GM18499 (cell line): ENCODE results near the gene CACNA2D3.

Experiments used
- ATAC-seq: cut with Tn5 transposase; IDR thresholded peaks from one replicate; pipeline ENCODE4 v1.9.1; 2021; ENCODE audit warnings: moderate number of reproducible peaks; ENCODE audit not compliant: insufficient read depth, unreplicated experiment

CACNA2D3 gene

GRCh38 chr3:54696313-54696712 lies 574.0 kb downstream of the CACNA2D3 start:
- no peak for ATAC-seq

DNA sequence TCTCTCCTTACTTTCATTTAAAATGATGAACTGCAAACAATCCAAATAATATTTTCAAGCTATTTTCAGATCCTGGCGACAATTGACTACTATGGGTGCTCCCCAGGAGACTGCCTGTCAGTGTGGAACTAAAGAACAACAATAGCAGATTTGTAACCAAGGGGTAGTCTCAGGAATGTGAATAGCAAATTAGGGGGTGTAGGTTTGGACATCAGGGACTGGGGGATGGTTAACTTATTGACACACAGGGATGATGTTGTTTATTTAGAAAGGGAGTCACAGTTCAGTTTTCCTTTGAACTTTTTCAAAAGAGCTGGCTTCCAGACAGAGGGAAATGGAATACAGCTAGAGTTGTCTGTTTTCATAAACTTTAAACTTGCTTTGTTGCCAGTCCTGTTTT lies 575.7 kb downstream of the CACNA2D3 start:
- no peak for ATAC-seq

GRCh38 chr3:54703923-54704322 lies 581.6 kb downstream of the CACNA2D3 start:
- ATAC-seq, result no peak

GRCh38 chr3:54705730-54706129 lies 583.4 kb downstream of the CACNA2D3 start:
- no peak for ATAC-seq

DNA sequence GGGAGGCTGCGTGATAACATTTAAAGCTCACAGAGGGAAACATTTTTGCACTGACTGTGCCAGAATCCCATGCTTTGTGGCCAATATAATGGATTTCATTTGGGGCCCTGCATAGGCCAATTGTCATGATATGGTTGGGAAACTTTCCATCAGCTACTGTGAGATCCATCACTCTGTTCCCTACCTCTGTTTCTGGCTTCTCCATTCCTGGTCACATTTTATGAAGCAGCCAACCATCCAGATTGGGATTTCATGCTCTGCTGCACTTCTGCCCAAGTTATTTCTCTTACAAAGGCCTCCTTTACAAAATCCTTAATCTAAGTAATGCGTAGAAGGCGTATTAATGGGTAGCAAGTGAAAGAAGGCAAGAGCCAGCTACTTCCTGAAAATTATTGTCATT lies 584.4 kb downstream of the CACNA2D3 start:
- ATAC-seq, result no peak

- ATAC-seq, result no peak
These were observed 587.4 kb downstream of the CACNA2D3 start for GRCh38 chr3:54709785-54710184.

GRCh38 chr3:54710954-54711353 lies 588.6 kb downstream of the CACNA2D3 start:
- no peak for ATAC-seq

DNA sequence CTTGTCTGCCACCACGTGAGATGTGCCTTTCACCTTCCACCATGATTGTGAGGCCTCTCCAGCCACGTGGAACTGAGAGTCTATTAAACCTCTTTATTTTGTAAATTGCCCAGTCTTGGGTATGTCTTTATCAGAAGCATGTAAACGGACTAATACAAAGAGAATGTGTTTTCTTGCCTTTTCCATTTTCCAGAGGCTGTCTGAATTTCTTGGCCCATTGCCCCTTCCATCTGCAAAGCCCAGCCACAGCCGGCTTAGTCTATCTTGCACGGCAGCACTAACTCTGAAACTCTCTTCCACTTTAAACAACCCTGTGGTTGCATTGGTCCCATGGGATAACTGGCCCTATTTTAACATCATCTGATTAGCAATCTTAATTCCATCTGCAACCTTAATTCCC lies 590.2 kb downstream of the CACNA2D3 start:
- no peak for ATAC-seq

- ATAC-seq, result no peak
These were observed 590.7 kb downstream of the CACNA2D3 start for GRCh38 chr3:54713031-54713430.

- ATAC-seq, result no peak
These were observed 591.1 kb downstream of the CACNA2D3 start for GRCh38 chr3:54713455-54713854.

DNA sequence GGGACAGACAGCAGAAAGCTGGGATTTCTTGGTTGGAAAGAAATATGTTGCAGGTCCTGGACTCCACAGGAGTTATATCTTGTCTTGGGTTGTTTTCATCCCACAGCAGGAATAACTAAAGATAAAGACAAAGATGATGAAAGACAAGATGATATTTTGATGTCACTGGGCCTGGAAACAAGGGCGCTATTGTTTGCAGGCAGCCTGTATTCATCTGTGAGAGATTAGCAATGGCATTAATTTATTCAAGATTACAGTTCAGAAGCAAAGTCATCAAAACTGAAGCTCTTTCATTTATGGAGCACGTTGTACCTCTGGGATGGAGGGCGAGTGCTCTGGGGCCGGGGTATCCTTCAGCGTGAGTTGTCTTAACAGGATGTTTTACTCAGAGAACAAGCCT lies 591.7 kb downstream of the CACNA2D3 start:
- no peak for ATAC-seq

- ATAC-seq, result no peak
These were observed 595.2 kb downstream of the CACNA2D3 start for GRCh38 chr3:54717506-54717905.

- ATAC-seq, result no peak
These were observed 597.6 kb downstream of the CACNA2D3 start for GRCh38 chr3:54719914-54720313.

DNA sequence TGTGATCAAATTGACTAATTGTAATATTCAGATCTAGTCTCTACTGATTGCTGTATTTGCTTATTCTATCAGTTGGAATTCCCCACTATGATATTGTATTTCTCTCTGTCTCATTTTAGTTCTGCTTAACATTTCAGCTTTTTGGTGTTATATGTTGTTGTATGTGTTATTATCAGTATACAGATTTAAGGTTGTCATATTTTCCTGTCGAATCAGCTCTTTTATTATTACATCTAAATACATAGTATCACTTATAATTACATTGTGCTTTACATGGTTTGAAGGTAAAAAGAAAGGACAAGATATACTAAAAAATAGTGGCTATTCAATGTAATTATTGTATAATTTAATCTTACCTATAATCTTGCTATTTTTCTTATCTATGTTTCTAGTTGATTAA lies 598.3 kb downstream of the CACNA2D3 start:
- ATAC-seq, result no peak

GRCh38 chr3:54731732-54732445 lies 609.5 kb downstream of the CACNA2D3 start:
- ATAC-seq, result no peak

- ATAC-seq, result no peak
These were observed 611.0 kb downstream of the CACNA2D3 start for GRCh38 chr3:54733106-54734006.

DNA sequence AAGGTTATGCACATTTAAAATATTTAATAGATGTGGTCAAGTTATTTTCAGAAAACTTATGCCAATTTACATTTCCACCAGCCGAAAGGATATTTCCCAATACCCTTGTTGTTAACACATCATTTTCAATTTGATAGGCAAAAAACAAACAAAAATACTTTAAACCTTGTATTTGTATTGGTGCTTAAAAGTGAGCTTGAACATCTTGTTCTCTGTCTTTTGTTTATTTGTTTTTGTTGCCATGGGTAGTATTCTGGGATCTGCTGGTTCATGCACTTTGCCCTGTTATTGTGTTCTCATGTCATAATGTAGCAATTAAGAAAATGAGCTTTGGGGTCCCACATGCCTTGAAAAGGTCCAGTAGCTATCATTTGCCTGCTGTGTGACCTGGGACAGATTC lies 614.1 kb downstream of the CACNA2D3 start:
- ATAC-seq, result no peak

DNA sequence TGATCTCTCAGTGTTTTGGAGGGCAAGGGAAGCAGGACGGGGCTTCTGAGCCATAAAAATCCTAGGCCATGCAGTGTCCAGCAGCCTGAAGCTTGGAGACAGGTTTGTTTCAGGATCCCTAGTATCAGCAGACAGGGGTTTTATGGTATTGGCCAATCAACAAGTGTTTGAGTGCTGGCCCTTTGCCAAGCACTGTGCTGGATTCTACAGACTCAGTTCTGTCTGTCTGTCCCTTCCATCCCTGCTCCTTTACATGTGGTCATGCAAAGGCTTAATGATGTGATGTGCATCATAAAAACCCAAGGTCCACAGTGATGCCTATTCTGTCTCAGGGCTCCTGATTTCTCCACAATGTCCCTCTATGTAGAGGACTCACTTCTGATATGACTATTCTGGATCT lies 621.4 kb downstream of the CACNA2D3 start:
- ATAC-seq, result no peak

DNA sequence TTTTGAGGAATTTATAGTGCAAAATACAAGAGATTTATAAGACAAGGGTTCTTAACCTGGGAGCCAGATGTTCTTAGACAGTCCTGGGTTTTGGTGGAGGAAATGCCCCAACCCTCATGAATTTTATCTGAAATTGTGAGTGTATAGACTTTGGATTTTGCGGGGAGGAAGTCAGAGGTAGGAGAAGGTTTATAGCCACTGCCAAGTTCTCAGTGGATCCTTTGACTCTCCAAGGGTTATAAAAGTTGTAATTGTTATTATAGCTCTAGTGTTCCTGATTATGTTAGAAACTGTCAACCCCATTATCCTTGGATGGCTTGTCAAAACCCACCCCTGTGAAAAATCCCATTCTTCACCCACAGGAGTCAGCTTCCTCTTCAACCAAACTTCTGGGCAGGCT lies 621.9 kb downstream of the CACNA2D3 start:
- no peak for ATAC-seq

DNA sequence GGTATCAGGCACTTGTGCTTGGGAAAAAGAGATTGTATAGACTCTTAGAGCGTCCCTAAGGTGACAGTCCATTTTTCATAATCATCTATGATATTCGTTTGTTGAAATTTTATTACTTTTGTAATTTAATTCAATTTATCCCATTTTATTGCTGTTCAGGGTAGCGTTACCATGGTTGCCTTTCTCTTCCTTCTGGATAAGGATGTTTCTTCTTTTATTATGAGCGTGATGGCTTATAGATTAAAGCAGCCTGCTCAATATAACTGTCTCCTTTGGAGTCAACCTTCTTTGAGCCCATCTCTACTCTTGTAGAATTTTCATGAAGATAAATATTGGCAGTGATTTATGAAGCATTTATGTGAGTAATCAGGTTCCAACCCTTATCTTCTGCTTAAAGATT lies 623.5 kb downstream of the CACNA2D3 start:
- no peak for ATAC-seq

DNA sequence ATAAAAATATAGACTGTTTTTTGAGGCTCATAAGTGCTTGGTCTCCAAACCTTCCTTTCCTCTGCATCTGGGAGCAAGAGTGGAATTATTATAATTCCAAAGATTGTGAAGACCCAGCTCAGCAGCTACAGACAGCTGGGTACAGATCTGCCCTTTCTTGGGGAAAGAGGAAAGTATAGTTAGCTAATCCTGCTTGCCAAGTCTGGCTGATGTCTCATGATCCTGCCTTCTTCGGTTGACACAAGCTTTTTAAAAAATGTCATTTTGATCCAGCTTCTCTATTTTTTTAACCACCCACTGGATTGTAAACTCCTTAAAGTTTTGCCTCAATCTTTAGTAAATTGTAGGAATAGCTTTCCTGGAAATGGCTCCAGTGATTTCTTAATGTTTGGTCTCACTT lies 624.4 kb downstream of the CACNA2D3 start:
- no peak for ATAC-seq

DNA sequence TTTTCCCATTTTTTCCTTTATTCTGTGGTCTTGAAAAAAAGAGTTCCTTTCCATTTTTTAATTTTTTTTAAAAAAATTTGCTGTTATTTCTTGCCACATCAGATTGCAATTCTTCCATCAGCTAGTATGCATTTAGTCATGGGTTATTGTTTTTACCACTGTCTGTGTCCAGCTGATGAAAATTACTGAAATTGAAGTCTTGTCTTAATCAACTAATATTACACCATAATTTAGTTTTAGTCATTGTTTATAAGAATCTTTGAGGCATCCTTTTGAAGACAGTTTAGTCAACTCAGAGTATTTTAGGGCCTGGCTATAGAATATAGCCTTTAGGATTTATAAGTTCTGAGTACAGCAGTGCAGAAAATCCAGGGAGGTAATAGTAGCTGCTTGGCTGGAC lies 633.4 kb downstream of the CACNA2D3 start:
- ATAC-seq, result no peak
